Endothelial cell (in vitro differentiated cells): ENCODE results near the gene PAPPA. TPM values are rescaled to one million over a fixed set of nuclear protein-coding genes. Genes with fewer than 3 reads are reported as not detected.

Source experiments
- DNase-seq: peaks from one replicate; pipeline ENCODE4 v3.0.0; 2021; ENCODE audit warnings: low spot score
- H3K27ac Mint-ChIP-seq: one replicate; pipeline ENCODE4 v1.8.0; 2021; ENCODE audit warnings: mixed read lengths, inconsistent platforms; ENCODE audit not compliant: unreplicated experiment
- H3K27me3 Mint-ChIP-seq: one replicate; pipeline ENCODE4 v1.8.0; 2021; ENCODE audit warnings: mild to moderate bottlenecking, moderate library complexity, mixed read lengths, inconsistent platforms; ENCODE audit not compliant: unreplicated experiment
- H3K36me3 Mint-ChIP-seq: one replicate; pipeline ENCODE4 v1.8.0; 2021; ENCODE audit warnings: mild to moderate bottlenecking, low read depth, mixed read lengths, inconsistent platforms; ENCODE audit not compliant: unreplicated experiment
- H3K4me1 Mint-ChIP-seq: one replicate; pipeline ENCODE4 v1.8.0; 2021; ENCODE audit warnings: mild to moderate bottlenecking, mixed read lengths, inconsistent platforms; ENCODE audit not compliant: unreplicated experiment
- H3K4me3 Mint-ChIP-seq: one replicate; pipeline ENCODE4 v1.8.0; 2021; ENCODE audit warnings: mild to moderate bottlenecking, mixed read lengths, inconsistent platforms; ENCODE audit not compliant: unreplicated experiment
- H3K9me3 Mint-ChIP-seq: one replicate; pipeline ENCODE4 v1.8.0; 2021; ENCODE audit warnings: mixed read lengths, inconsistent platforms; ENCODE audit not compliant: unreplicated experiment
- CTCF ChIP-seq: fragments of 200-600 bp; sonication (generic); IDR thresholded peaks from one replicate; pipeline ENCODE4 v1.5.0; 2021; ENCODE audit warnings: antibody characterized with exemption; ENCODE audit not compliant: unreplicated experiment
- total RNA-seq: library from RNA; stranded (reverse); fragmentation: NEBNext Ultra II Directional; extraction: Animal tissue kit (Norgen Biotek cat#: 25700); gene quantifications from one replicate; pipeline ENCODE4 v1.2.1, GENCODE V29; 2021; ENCODE audit not compliant: unreplicated experiment

The PAPPA gene
- total RNA-seq, 1 donor from 2014 or later, result 1.4 TPM

- no peak for TF ChIP-seq CTCF
- H3K9me3 Mint-ChIP-seq, result no peaks in the 10 kb centered on the region
- peaks cover 3% of the 10 kb centered on the region for H3K36me3 Mint-ChIP-seq
Observed at GRCh38 chr9:116423149-116423548, 269.6 kb downstream of the PAPPA start.

GRCh38 chr9:116425244-116425643, 271.7 kb downstream of the PAPPA start:
- no peak for TF ChIP-seq CTCF
- Mint-ChIP-seq H3K27ac (no peak overlapping the region), H3K36me3 (peaks cover 3% of the 10 kb centered on the region), H3K9me3 (no peaks in the 10 kb centered on the region), H3K4me1 (no peaks in the 10 kb centered on the region), H3K4me3 (no peak overlapping the region), H3K27me3 (peaks cover 2% of the 10 kb centered on the region)
- no peak for DNase-seq

More at GRCh38 chr9:116423149-116423548, 269.6 kb downstream of the PAPPA start:
- no peak overlapping the region for H3K4me3 Mint-ChIP-seq
- no peaks in the 10 kb centered on the region for H3K4me1 Mint-ChIP-seq
- DNase-seq, result no peak
- peaks cover 2% of the 10 kb centered on the region for H3K27me3 Mint-ChIP-seq
- no peak overlapping the region for H3K27ac Mint-ChIP-seq

- H3K27me3 Mint-ChIP-seq, result peaks cover 2% of the 10 kb centered on the region
- no peaks in the 10 kb centered on the region for H3K9me3 Mint-ChIP-seq
- DNase-seq, result no peak
- H3K27ac Mint-ChIP-seq, result no peak overlapping the region
- TF ChIP-seq CTCF, result no peak
- peaks cover 3% of the 10 kb centered on the region for H3K4me1 Mint-ChIP-seq
- H3K4me3 Mint-ChIP-seq, result no peak overlapping the region
- no peaks in the 10 kb centered on the region for H3K36me3 Mint-ChIP-seq
Observed at GRCh38 chr9:116430849-116431248, 277.3 kb downstream of the PAPPA start.

GRCh38 chr9:116432051-116432450, 278.5 kb downstream of the PAPPA start:
- no peak for DNase-seq
- no peak overlapping the region for H3K27ac Mint-ChIP-seq
- H3K27me3 Mint-ChIP-seq, result peaks cover 2% of the 10 kb centered on the region
- H3K36me3 Mint-ChIP-seq, result no peaks in the 10 kb centered on the region
- peaks cover 3% of the 10 kb centered on the region for H3K4me1 Mint-ChIP-seq
- H3K4me3 Mint-ChIP-seq, result no peak overlapping the region
- no peak for TF ChIP-seq CTCF
- no peaks in the 10 kb centered on the region for H3K9me3 Mint-ChIP-seq

GRCh38 chr9:116434314-116434713, 280.7 kb downstream of the PAPPA start:
- Mint-ChIP-seq H3K4me3 (no peak overlapping the region), H3K27me3 (no peaks in the 10 kb centered on the region)
- TF ChIP-seq CTCF, result no peak

More at GRCh38 chr9:116434314-116434713, 280.7 kb downstream of the PAPPA start:
- no peaks in the 10 kb centered on the region for H3K9me3 Mint-ChIP-seq
- H3K27ac Mint-ChIP-seq, result no peak overlapping the region
- peaks cover 3% of the 10 kb centered on the region for H3K4me1 Mint-ChIP-seq
- H3K36me3 Mint-ChIP-seq, result no peaks in the 10 kb centered on the region
- DNase-seq, result no peak
